GM18951 (cell line): ENCODE results near the gene STK39.

ENCODE experiments used
- POLR2A ChIP-seq: IDR thresholded peaks from 4 replicates; pipeline ENCODE4 v1.6.1; 2011; ENCODE audit warnings: mild to moderate bottlenecking; ENCODE audit not compliant: insufficient read length, insufficient read depth; ENCODE audit errors: extremely low read depth
- in situ Hi-C: fragments of 300-500 bp; cut with MboI; formaldehyde crosslinking; loops from one replicate; pipeline ENCODE4 v1.12.0; 2022; ENCODE audit warnings: low sequenced_read_pairs, mixed read lengths, inconsistent platforms; ENCODE audit not compliant: unreplicated experiment

Gene STK39

GRCh38 chr2:168064011-168064998, 183.1 kb downstream of the STK39 start:
- TF ChIP-seq POLR2A: no peak

GRCh38 chr2:168062936-168063335, 184.5 kb downstream of the STK39 start:
- TF ChIP-seq POLR2A: no peak
- in situ Hi-C loops: no loop called here

More at GRCh38 chr2:168064011-168064998, 183.1 kb downstream of the STK39 start:
- in situ Hi-C loops: no loop called here

- no peak for TF ChIP-seq POLR2A
- in situ Hi-C loops: no loop called here
These were observed 185.3 kb downstream of the STK39 start for GRCh38 chr2:168062054-168062453.

- no peak for TF ChIP-seq POLR2A
- in situ Hi-C loops: no loop called here
These were observed 186.2 kb downstream of the STK39 start for GRCh38 chr2:168060986-168061750.

GRCh38 chr2:168059758-168060157, 187.6 kb downstream of the STK39 start:
- in situ Hi-C loops: no loop called here

GRCh38 chr2:168058675-168059074, 188.7 kb downstream of the STK39 start:
- in situ Hi-C loops: no loop called here
- TF ChIP-seq POLR2A: no peak

More at GRCh38 chr2:168059758-168060157, 187.6 kb downstream of the STK39 start:
- no peak for TF ChIP-seq POLR2A

- in situ Hi-C loops: no loop called here
- TF ChIP-seq POLR2A: no peak
These were observed 191.1 kb downstream of the STK39 start for GRCh38 chr2:168056242-168056787.

GRCh38 chr2:168054657-168055056, 192.7 kb downstream of the STK39 start:
- in situ Hi-C loops: no loop called here
- no peak for TF ChIP-seq POLR2A

GRCh38 chr2:168053676-168054075, 193.7 kb downstream of the STK39 start:
- in situ Hi-C loops: no loop called here
- TF ChIP-seq POLR2A: no peak

GRCh38 chr2:168052773-168053172, 194.6 kb downstream of the STK39 start:
- no peak for TF ChIP-seq POLR2A

GRCh38 chr2:168050377-168050776, 197.0 kb downstream of the STK39 start:
- in situ Hi-C loops: no loop called here
- no peak for TF ChIP-seq POLR2A

More at GRCh38 chr2:168052773-168053172, 194.6 kb downstream of the STK39 start:
- in situ Hi-C loops: no loop called here

GRCh38 chr2:168049609-168050008, 197.8 kb downstream of the STK39 start:
- TF ChIP-seq POLR2A: no peak
- in situ Hi-C loops: no loop called here

GRCh38 chr2:168047091-168047690, 200.2 kb downstream of the STK39 start:
- no peak for TF ChIP-seq POLR2A
- in situ Hi-C loops: no loop called here
